GM19438 (cell line): ENCODE measurements around the gene IGF2R.

Source experiments
- ATAC-seq: cut with Tn5 transposase; IDR thresholded peaks from one replicate; pipeline ENCODE4 v1.9.1; 2021; ENCODE audit warnings: low read depth; ENCODE audit not compliant: unreplicated experiment

Gene IGF2R

GRCh38 chr6:160042014-160042773 lies 73.3 kb downstream of the IGF2R start:
- no peak for ATAC-seq

GRCh38 chr6:160042788-160043301 lies 74.0 kb downstream of the IGF2R start:
- no peak for ATAC-seq

- no peak for ATAC-seq
Observed at GRCh38 chr6:160043784-160044183, 74.9 kb downstream of the IGF2R start.

GRCh38 chr6:160044687-160045086 lies 75.8 kb downstream of the IGF2R start:
- ATAC-seq: no peak

- no peak for ATAC-seq
Observed at GRCh38 chr6:160048471-160048870, 79.6 kb downstream of the IGF2R start.

GRCh38 chr6:160049346-160049745 lies 80.5 kb downstream of the IGF2R start:
- no peak for ATAC-seq

GRCh38 chr6:160050022-160050421 lies 81.1 kb downstream of the IGF2R start:
- no peak for ATAC-seq

GRCh38 chr6:160051390-160051789 lies 82.5 kb downstream of the IGF2R start:
- ATAC-seq: no peak

GRCh38 chr6:160054271-160054670 lies 85.4 kb downstream of the IGF2R start:
- no peak for ATAC-seq

- no peak for ATAC-seq
Observed at GRCh38 chr6:160054913-160055312, 86.0 kb downstream of the IGF2R start.

GRCh38 chr6:160055378-160055777 lies 86.5 kb downstream of the IGF2R start:
- ATAC-seq: no peak

- ATAC-seq: no peak
Observed at GRCh38 chr6:160055813-160056212, 86.9 kb downstream of the IGF2R start.

- no peak for ATAC-seq
Observed at GRCh38 chr6:160057080-160057479, 88.2 kb downstream of the IGF2R start.

- ATAC-seq: no peak
Observed at GRCh38 chr6:160058603-160059215, 89.8 kb downstream of the IGF2R start.

GRCh38 chr6:160060221-160060620 lies 91.3 kb downstream of the IGF2R start:
- no peak for ATAC-seq

- no peak for ATAC-seq
Observed at GRCh38 chr6:160060920-160061447, 92.1 kb downstream of the IGF2R start.

- ATAC-seq: no peak
Observed at GRCh38 chr6:160063771-160064413, 95.0 kb downstream of the IGF2R start.

- ATAC-seq: no peak
Observed at GRCh38 chr6:160065200-160065599, 96.3 kb downstream of the IGF2R start.

- ATAC-seq: no peak
Observed at GRCh38 chr6:160067564-160067963, 98.7 kb downstream of the IGF2R start.

- no peak for ATAC-seq
Observed at GRCh38 chr6:160068346-160068745, 99.5 kb downstream of the IGF2R start.

GRCh38 chr6:160069050-160069454 lies 100.2 kb downstream of the IGF2R start:
- ATAC-seq: peak; percentile 96
